ENCODE measurements around the gene CXCL11.
"Not testable (repeated sequence)": the region's sequence is repeated elsewhere in the genome, so short reads cannot be mapped to it uniquely, and the experiment has no call there.

Gene CXCL11

GRCh38 chr4:76009311-76009710 is 26.6 kb downstream of the CXCL11 start:
- no peak for DNase-seq
- intact Hi-C loops (cut with DNase I): no loop called here

DNA sequence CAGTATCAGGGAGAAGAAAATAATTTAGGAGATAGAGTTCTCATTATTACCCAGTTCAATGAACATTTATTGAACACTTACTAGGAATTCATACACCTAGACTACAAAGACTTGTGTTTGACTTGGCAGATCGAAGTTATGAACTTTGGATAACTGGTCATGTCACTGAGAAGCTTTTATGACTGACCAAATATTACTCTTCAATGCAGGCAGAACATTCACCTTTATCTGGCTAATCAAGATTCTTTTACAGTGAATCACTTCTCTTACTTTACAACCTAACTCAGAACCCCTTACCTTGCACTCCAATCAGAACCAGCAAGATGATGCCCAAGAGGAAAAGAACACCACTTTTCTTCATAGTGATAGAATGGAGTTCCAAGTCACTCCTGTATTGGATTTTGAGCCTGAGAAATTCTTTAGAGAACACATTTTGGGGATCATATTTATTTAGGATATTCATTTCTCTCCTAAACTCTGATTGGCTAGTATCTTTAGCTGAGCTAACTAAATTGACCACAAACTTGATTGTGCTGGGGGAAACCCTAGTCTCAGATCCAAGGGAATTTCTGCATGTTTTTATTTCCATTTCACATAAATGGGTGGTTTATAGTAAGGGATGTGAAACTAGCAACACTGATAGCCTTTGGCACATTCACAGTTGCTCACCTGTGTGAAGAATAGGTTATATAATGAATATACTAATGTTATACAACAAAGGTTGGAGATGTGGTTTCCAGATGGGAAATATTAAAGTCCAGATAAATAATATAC is 28.6 kb downstream of the CXCL11 start, which contains the start of gene CXCL9:
Gene CXCL9 (minus strand): TSS at position 421 of the 774 bp plus-strand sequence. CDS start 60 bp downstream, at position 361.
- intact Hi-C loops (cut with DNase I): no loop called here
- no peak for DNase-seq

DNA sequence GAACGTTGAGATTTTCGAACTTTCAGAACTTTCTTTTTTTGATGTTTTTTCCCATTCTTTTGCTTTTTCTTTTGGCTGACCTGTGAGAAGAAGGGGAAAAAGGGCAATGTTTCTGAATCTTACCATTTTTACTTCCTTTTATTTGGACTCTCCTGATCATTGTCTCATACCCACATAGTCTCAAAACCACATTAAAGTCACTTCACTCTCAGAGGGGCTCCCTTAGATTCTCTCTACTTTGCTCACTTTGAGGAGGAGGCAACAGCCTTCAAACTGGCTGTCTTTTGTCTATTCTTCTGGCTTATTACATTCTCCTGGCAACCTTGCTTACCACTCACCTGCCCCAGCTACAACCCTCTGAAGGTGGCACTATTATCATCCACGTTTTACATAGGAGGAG is 32.2 kb downstream of the CXCL11 start:
- DNase-seq: no peak
- intact Hi-C loops (cut with DNase I): no loop called here

GRCh38 chr4:76003035-76003434 is 32.8 kb downstream of the CXCL11 start:
- intact Hi-C loops (cut with DNase I): no loop called here
- DNase-seq: no peak

- DNase-seq: no peak
- intact Hi-C loops (cut with DNase I): no loop called here
Measured at GRCh38 chr4:76002176-76002575, 33.7 kb downstream of the CXCL11 start.

DNA sequence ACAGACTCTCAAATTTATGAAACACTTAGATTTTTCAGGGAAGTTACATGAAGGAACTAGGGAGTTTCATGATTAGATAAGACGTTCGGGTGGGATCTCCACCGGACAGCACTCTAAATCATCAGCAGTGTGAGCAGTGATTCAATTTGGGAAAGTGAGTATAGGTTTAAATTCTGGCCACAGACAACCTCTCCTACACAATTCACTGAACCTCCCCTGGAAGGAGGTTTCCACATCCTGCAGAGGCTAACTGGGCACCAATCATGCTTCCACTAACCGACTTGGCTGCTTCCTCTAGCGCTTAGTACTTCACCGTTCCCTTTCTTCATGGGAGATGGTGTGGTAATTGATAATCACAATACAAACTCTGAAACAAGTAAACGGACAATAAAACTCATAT is 34.2 kb downstream of the CXCL11 start:
- DNase-seq: no peak
- intact Hi-C loops (cut with DNase I): no loop called here

DNA sequence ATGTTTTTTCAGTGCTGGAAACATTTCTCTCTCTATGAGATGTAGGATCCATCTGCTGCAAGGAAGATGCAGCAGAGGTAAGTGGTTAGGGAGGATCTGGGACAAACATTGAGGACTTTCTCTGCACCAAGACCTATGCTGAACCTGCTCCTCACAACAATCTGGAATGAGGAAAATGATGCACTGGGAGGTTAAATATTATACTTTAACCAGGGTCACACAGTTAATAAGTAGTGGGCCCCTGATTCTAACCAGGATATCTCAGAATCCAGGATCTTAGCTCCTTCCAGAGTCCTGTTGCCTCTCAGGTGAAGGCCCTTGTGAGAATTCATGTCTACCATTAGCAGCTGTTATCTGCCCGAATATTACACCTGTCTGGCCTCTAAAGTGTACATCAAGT is 35.6 kb downstream of the CXCL11 start:
- intact Hi-C loops (cut with DNase I): no loop called here
- DNase-seq: no peak

DNA sequence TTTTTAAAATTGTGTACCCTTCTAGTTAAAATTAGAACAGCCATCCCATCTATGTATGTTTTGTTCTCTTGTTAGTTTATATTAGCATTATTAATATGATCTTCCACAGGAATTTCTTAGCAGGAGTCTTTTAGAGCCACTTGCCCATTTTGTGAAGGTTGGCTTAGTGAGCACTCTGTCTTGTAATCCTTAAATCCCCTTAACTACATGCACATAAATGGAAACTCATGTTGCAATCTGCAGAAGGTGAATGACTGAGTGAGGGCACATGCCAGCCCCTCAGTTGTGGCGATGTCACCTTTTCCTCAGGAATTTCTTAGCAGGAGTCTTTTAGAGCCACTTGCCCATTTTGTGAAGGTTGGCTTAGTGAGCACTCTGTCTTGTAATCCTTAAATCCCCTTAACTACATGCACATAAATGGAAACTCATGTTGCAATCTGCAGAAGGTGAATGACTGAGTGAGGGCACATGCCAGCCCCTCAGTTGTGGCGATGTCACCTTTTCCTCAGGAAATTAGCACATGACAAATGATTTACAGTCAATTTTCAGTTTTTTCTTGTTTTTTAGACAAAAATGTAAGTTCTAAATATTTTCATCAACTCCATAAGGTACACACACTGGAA is 37.2 kb downstream of the CXCL11 start:
- intact Hi-C loops (cut with DNase I): loop anchor here (5.0 kb wide), 1 partner anchor 74 kb away; the partner anchor contains the start of gene ART3
- DNase-seq: not testable (repeated sequence)

DNA sequence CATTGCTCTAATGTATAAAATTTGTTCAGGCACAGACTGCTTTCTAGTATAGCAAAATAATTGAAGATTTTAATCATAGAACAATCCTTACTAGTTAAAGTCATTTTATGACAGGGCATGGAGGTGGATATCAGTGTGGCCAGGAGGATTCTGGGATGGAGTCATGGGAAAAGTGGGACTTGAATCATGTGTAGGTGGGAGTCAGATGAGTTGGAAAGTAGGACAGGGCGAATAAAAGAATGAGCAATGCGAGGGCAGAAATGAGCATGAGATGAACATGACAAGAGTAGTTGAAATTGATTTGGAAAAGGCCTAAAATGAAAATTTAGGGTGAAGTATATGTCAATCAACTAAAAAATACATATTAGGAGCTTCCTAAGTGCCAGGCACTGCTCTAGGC is 37.9 kb downstream of the CXCL11 start:
- peak in 33 of 42 donors; percentile 14 to 84 (median 54) for DNase-seq
- intact Hi-C loops (cut with DNase I): loop anchor here (5.0 kb wide), 1 partner anchor 74 kb away; the partner anchor contains the start of gene ART3

GRCh38 chr4:75997081-75997480 is 38.8 kb downstream of the CXCL11 start:
- intact Hi-C loops (cut with DNase I): loop anchor here (5.0 kb wide), 1 partner anchor 75 kb away; the partner anchor contains the start of gene ART3
- no peak for DNase-seq

DNA sequence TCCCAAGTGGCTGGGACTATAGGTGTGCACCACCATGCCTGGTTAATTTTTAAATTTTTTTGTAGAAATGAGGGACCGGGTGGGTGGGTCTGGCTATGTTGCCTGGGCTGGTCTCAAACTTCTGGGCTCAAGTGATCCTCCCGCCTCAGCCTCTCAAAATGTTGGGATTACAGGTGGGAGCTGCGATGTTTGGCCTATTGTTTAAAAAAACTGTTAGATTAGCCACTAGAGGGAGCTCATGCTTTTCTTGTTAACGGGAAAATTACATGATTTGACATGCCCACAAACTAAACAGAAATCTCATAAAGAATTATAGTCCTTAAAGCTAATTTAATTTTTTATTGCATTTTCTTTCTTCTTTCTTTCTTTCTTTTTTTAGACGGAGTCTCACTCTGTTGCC is 40.1 kb downstream of the CXCL11 start:
- intact Hi-C loops (cut with DNase I): loop anchor here (5.0 kb wide), 1 partner anchor 77 kb away; the partner anchor contains the start of gene ART3
- DNase-seq: peak in 1 of 42 donors; percentile 41

DNA sequence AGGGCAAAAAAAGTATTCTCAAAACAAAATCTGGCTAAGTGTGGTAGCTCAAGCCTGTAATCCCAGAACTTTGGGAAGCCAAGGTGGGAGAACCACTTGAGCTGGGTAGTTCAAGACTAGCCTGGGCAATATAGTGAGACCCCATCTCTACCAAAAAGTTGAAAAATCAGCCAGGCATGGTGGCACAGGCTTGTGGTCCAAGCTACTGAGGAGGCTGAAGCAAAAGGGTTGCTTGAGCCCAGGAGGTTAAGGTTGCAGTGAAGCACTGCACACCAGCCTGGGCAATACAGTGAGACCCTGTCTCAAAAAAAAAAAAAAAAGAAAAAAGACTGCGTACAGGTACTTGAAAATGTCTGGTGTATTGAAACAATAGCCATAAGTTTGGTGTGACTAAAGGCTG is 43.4 kb downstream of the CXCL11 start:
- DNase-seq: no peak
- intact Hi-C loops (cut with DNase I): loop anchor here (5.0 kb wide), 1 partner anchor 95 kb away; no protein-coding TSS in a partner anchor

DNA sequence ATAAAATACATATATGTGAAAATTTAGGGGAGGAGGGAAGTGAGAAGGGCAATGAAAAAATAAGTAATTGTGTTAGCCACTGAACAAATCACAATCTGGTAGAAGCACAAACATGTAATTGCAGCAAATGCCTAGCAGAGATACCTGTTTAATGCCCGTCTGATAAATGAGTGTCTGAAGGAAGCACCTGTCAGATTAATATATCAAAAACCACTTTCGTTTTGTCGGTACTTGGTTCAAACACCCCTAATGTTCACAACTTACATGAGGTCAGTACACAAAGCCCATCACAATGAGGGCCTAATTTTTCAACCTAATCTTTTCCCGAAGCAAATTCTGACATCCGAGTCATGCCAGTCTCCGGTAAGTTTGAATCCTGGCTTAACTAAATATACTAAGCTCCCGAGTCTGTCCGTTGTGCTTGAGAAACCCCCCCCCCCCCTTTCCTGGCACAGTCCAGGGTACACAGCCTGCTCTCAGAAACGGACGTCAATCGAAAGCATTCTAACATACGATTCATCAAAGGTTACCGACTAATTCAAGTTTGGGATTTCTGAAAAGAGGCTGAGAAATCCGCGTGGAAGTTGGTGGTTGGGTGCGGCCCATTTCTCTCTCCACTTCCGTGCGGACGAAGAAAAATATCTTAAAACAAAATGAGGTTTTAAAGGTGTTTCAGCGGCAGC is 45.9 kb downstream of the CXCL11 start:
- intact Hi-C loops (cut with DNase I): loop anchor here (5.0 kb wide), 1 partner anchor 97 kb away; no protein-coding TSS in a partner anchor
- DNase-seq: no peak

- DNase-seq: no peak
- intact Hi-C loops (cut with DNase I): no loop called here
Measured at GRCh38 chr4:75985116-75985515, 50.8 kb downstream of the CXCL11 start.

Data from head of caudate nucleus (tissue), 42 donors.